Retinal pigment epithelial cell (primary cell): ENCODE measurements around the gene CCDC116.
"Not testable (repeated sequence)": the region's sequence is repeated elsewhere in the genome, so short reads cannot be mapped to it uniquely, and the experiment has no call there.

Source experiments
- DNase-seq: peaks from one replicate; pipeline ENCODE4 v3.0.0-alpha.2; 2010; ENCODE audit warnings: low read depth
- H3K4me3 ChIP-seq: 2 replicates; pipeline ENCODE4 v1.5.1; 2011; ENCODE audit warnings: mild to moderate bottlenecking, low read length, control low read depth, moderate library complexity
- TF ChIP-seq, protein P1 (sequence below): conservative IDR thresholded peaks from 2 replicates; pipeline ENCODE4 v1.5.1; 2011; ENCODE audit warnings: low read depth, low read length, control low read depth, inconsistent platforms

CCDC116 gene

DNA sequence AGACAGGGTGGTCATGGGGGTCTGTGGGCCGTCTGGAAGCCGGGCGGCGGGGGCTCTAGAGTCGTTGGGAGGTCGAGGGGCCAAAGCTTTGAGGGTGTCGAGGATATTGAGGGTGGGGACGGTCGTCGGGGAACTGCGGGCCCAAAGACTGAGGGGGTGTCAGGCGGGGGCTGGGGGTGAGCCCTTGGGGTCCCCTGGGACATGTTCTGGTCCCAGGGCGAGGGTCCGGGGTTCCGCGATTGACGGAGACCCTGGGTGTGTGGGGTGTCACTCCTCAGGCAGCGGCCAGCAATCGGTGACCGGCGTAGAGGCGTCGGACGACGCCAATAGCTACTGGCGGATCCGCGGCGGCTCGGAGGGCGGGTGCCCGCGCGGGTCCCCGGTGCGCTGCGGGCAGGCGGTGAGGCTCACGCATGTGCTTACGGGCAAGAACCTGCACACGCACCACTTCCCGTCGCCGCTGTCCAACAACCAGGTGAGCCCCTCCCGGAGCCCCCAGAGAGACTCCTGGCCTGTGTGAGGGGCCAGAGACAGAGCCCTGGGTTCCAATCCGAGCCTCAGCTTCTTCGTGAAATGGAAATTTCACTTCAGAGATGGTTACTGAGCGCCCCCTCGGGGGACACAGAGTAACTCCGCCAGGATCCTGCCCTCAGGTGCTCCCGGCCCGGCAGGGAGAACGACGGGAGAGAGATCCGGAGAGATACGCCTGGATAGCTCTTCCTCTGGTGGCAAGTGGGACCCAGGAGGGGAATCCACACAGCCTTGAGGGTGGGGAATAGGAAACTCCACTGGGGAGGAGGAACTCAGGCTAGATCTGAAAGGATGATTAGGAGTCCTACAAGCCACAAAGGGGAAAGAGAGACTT, 10.3 kb downstream of the CCDC116 start:
- H3K4me3 ChIP-seq, result peak overlapping the region; percentile 67
- TF ChIP-seq, protein P1, sequence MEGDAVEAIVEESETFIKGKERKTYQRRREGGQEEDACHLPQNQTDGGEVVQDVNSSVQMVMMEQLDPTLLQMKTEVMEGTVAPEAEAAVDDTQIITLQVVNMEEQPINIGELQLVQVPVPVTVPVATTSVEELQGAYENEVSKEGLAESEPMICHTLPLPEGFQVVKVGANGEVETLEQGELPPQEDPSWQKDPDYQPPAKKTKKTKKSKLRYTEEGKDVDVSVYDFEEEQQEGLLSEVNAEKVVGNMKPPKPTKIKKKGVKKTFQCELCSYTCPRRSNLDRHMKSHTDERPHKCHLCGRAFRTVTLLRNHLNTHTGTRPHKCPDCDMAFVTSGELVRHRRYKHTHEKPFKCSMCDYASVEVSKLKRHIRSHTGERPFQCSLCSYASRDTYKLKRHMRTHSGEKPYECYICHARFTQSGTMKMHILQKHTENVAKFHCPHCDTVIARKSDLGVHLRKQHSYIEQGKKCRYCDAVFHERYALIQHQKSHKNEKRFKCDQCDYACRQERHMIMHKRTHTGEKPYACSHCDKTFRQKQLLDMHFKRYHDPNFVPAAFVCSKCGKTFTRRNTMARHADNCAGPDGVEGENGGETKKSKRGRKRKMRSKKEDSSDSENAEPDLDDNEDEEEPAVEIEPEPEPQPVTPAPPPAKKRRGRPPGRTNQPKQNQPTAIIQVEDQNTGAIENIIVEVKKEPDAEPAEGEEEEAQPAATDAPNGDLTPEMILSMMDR, result peak; percentile 73
- no peak for DNase-seq

DNA sequence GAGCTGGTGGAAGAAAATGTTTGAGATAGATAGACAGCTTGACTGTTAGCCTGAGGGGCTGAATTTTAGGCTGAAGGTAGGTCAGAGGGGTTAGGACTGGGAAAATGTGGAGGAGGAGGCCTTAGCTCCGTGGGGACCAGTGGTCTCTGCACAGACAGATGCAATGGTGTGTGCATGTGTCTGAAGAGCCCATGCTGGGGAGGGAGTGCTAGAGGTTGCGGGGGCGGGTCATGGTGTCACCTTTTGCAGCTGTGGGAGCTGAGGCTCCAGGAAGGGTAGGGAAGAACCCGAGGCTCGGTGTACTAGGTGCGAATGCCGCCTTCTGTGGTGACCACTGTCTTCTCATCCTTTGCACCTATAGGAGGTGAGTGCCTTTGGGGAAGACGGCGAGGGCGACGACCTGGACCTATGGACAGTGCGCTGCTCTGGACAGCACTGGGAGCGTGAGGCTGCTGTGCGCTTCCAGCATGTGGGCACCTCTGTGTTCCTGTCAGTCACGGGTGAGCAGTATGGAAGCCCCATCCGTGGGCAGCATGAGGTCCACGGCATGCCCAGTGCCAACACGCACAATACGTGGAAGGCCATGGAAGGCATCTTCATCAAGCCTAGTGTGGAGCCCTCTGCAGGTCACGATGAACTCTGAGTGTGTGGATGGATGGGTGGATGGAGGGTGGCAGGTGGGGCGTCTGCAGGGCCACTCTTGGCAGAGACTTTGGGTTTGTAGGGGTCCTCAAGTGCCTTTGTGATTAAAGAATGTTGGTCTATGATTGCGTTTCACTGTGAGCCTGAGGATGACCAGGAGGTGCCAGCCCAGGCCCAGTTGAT, 11.2 kb downstream of the CCDC116 start:
- DNase-seq, result no peak
- TF ChIP-seq, protein P1, result peak; percentile 22
- H3K4me3 ChIP-seq, result no peak overlapping the region

DNA sequence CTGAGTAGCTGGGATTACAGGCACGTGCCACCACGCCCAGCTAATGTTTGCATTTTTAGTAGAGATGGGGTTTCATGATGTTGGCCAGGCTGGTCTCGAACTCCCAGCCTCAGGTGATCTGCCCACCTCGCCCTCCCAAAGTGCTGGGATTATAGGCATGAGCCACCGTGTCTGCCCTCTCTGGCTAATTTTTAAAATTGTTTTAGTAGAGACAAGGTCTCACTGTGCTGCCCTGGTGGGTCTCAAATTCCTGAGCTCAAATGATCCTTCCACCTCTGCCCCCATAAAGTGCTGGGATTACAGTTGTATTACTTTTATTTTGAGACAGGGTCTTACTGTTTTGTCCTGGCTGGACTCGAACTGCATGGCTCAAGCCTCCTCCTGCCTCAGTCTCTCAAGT, 13.0 kb downstream of the CCDC116 start:
- not testable (repeated sequence) for H3K4me3 ChIP-seq, DNase-seq

DNA sequence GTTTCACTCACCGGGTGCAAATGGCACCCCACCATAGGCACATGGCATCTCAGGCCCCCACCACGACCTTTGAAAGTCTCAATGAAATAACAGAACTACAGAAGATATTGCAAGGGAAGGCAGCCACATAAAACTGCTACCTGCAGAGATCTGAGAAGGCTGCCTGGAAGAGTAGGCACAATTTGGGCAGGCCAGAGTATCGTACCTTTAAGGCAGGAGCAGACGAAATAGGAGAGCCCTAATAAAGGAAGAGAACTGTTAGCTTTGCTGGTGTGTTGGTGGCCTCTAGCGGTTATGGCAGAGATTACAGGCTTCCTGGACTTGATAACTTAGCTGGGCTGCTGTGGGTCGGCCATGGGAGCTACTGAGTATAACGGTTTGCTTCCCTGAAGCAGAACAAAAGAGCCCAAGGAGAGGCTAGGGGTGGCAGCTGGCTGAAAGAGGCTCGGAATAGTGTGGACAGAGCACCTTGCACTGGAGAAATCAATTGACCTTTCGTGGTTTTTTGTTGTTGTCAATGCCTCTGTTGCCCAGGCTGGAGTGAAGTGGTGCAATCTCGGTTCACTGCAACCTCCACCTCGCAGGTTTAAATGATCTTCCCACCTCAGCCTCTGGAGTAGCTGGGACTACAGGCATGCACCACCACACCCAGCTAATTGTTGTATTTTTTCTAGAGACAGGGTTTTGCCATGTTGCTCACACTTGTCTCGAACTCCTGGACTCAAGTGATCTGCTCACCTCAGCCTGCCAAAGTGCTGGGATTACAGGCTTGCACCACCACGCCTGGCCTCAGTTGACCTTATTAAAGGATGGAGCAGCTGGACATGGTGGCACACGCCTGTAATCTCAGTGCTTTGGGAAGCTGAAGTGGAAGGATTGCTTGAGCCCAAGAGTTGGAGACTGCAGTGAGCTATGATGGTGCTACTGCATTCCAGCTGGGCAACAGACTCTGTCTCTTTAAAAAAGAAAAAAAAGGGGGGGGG, 14.3 kb downstream of the CCDC116 start:
- no peak overlapping the region for H3K4me3 ChIP-seq
- DNase-seq, result no peak
- TF ChIP-seq, protein P1, result peak; percentile 93

DNA sequence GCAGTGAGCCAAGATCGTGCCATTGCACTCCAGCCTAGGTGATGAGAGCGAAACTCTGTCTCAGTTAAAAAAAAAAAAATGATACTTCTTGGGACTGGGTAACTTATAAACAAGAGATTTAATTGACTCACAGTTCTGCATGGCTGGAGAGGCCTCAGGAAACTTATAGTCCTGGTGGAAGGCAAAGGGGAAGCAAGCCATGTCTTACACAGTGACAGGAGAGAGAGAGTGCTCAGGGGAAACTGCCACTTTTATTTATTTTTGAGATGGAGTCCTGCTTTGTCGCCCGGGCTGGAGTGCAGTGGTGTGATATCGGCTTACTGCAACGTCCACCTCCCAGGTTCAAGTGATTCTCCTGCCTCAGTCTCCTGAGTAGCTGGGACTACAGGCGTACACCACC, 17.7 kb downstream of the CCDC116 start:
- TF ChIP-seq, protein P1, result no peak
- H3K4me3 ChIP-seq, result no peak overlapping the region
- DNase-seq, result no peak

DNA sequence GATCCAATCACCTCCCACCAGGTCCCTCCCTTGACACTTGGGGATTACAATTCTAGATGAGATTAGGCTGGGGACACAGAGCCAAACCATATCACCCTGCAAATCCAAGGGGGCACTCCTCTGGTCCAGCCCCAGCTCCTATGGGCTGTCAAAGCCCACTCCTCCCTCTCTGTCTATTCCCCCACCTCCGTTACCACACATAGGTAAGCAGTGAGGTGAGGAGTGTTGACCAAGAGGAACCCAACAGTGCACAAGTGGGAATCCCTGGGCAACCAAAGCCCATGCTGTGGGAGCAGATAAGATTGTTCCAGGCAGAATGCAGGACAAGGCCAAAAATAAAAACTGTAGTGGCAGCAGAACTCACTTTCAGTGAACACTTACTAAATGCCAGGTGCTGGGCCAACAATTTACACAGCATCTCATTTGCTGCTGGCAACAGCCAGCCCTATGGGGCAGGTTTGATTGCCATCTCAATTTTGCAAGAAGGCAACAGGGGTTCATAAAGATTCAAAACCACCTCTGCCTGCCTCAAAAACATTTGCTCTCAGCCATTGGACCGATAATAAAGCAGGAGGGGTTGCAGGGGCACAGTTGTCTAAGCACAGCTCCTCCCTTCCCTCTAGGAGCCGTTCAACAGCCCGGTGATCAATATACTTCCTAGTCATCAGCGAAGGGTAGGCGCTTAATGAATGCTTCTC, 18.4 kb downstream of the CCDC116 start:
- H3K4me3 ChIP-seq, result peak overlapping the region; percentile 79
- TF ChIP-seq, protein P1, result no peak
- no peak for DNase-seq
